GM18867 (cell line): ENCODE data around the gene OR52E1.

Experiments
- ATAC-seq: cut with Tn5 transposase; IDR thresholded peaks from one replicate; pipeline ENCODE4 v1.9.1; 2021; ENCODE audit warnings: mild to moderate bottlenecking, moderate library complexity; ENCODE audit not compliant: unreplicated experiment

OR52E1 gene

DNA sequence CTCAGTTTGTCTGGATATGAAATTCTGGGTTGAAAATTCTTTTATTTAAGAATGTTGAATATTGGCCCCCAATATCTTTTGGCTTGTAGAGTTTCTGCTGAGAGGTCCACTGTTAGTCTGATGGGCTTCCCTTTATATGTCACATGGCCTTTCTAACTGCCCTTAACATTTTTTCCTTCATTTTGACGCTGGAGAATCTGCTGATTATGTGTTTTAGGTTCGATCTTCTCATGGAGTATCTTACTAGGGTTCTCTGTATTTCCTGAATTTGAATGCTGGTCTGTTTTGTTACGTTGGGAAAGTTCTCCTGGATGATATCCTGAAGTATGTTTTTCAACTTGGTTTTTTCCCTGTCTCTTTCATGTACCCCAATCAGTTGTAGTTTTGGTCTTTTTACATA is 46.0 kb downstream of the OR52E1 start:
- no peak for ATAC-seq

DNA sequence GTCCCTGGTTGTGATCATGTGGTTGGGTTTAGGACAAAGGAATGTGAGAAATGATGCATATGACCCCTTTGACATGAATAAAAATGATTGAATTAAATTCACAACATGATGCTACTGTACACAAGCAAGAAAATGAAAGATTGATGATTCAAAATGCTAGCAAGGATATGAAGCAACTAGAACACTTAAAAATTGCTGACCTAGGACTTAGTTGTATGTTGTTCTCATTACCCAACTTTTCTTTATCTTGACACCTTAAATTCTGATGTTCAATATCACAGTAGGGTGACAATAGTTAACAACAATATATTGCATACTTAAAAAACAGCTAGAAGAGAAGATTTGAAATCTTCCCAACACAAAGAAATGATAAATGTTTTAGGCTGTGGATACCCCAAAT is 48.2 kb downstream of the OR52E1 start:
- ATAC-seq, result no peak

DNA sequence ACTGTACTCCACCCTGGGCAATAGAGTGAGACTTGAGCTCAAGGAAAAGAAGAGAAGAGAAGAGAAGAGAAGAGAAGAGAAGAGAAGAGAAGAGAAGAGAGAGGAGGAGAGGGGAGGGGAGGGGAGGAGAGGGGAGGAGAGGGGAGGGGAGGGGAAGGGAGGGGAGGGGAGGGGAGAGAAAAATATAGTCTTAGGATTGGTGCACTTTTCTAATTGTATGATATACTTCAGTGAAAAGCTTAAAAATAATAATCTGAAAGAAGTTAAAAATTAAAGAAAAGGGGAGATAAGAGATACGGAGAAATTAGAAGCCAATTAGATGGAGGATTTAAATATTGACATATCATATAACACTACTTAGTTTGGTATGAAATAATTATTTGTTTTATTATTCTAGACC is 49.5 kb downstream of the OR52E1 start:
- no peak for ATAC-seq
